Hindlimb muscle (tissue), 1 donor: ENCODE data around the gene MBNL1. TPM values are rescaled to one million over a fixed set of nuclear protein-coding genes. Genes with fewer than 3 reads are reported as not detected.

ENCODE experiments used
- DNase-seq: peaks from one replicate; pipeline ENCODE4 v3.0.0-alpha.2; 2013
- polyA plus RNA-seq: library from polyadenylated mRNA; unstranded; fragments of 120-200 nt; gene quantifications from one replicate; pipeline ENCODE4 v1.2.1, GENCODE V29; 2013; ENCODE audit not compliant: insufficient read length

The MBNL1 gene
- polyA plus RNA-seq, 1 donor = 57.8 TPM

DNA sequence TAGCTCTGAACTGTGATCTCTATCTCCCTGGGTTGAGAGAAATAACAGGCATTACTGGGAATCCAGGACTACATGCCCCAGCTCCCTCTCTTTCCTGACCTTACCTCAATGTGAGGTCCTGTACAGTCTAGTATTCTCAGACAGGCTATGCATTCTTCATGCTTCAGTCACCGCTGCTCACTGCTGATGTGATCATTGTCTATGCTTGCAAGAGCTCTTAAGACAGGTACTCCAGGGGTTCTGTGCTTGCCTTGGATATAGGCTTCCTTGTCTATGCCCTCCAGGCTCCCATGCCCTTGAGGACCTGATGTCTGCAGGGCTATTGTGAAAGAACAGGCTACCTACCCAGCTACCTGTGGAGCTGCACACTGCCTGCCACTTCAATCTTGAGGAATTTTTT, 183.6 kb downstream of the MBNL1 start:
- DNase-seq = no peak

DNA sequence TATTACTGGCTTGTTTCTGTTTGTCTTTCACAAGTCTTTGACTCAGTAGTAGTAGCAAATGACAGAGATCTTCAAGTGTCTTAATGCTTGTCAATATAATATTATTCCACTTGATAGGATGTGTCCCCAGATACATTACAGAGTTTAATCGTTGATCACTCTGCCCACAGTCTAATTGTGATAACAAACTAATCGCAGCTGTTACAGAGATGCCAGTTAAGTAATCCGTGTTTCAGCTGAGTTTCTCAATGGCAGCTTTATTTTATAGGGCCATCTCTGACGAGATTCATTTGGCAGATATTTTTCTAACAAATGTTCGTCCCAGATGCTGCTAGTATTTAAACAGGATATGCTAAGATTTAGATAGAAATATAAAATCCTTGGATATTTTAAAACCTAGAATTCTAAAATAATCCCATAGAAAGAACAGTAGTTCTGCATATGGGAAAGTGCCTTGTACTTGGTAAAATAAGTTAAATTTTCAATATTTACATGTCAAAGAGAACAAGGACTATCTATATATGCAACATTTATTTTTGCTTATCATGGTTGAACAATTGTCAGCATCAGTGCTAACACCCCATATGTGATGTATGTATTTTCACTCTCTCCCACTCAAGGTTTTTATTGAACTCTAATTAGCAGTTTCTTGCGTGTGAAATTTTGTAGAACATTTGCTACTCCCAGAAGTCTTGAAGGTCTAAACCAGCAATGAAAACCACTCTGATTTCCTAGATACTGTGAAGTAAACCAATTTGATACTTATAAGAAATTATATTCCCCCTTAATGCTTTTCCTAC, 185.5 kb downstream of the MBNL1 start:
- no peak for DNase-seq

DNA sequence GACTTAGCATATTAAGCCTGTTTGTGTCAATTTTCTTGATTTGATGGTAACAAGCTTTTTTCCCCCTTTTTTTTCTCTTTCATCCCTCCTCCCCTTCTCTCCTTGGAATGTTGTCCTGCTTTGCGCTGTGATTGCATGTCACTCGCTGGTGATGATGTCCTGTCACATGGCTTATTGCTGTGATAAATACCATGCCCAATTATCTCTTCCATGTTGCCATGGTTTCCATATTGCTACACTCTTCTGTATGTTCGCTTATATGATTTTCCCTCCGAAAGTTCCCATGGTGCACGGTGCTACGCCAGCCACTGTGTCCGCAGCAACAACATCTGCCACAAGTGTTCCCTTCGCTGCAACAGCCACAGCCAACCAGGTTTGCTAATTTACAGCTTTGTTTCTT, 187.3 kb downstream of the MBNL1 start:
- no peak for DNase-seq

DNA sequence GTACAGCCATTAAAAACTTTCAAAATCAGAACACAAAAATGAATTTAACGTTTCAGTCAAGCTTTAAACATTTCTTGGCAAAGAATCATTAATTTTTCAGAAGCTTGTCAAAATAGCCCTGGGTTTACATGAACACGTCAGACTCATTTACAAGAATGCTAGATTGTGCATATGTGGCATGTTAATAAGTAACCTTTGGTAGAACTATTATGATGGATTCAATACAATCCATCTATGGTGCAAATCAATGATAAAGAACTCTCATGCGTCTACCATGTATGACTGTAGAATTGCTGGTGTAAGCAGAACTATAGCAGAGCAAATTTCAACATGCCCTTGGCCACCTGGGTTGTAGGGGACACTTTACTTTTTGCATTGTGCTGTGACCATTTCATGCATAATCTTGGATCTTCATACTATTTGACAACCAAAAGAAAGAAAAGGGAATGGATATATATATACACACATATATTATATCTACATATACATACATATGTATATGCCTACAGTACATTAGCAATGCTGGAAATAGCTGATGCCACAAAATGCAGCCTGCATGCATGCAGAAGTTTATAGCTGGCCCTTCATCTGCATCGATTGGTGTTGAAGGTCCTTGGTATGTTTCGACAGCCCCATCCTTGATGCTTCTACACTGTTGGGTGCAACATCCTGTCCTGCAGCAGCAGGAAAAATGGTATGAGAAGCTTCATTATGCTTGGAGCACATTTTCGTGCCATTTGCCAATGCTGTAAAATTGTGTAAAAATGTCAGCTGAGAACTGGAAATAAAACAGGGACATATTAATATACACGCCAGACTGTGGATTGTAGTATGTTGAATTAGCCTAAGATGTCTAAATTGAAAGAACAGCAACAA, 189.0 kb downstream of the MBNL1 start:
- no peak for DNase-seq

DNA sequence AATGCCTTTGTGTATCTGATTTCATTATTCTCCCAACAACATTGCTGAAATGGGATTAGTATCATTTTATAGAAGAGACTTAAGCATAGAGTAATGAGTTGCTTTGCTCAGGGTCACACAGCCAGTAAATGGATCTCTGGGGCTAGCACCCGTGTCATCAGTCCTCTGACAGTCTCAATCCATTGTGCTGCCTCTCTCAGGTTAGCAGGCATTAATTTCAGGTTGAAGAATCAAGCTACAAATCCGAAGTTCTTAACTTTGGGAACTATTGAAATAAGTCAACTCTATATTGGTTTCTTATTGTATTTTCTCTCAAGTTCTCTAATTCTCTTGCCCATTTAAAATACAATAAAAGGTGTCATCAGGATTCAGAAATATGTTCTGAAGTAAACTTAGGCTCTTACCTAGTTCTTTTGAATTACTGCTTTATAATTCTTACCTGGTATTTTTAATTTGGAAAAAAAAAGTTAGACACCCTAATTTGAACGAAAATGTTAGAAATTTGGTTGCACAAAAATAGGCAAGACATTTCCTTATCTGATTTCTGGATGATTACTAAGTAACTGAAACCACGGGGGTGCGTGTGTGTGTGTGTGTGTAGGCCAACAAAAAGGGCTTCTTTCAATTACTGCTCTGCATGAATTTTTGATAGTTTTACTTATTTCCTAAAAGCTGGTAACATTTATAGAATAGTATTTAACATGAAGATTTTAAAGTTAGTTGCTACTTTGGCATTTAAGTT, 189.8 kb downstream of the MBNL1 start:
- DNase-seq = no peak

DNA sequence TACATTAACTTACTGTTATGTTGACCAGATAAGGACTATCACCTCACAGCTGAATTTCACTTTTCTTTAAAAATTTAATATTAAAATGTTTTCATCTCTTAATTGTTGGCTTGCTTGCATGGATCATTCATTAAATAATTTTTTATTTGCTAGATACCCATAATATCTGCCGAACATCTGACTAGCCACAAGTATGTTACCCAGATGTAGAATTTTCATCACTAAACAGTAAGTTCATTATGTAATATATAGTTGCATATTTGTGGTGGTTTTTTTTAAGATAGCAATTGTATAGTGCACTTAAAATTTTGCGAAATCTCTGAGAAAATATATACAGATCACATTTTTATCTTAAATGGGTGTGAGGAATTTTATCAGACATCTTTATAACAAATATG, 190.4 kb downstream of the MBNL1 start:
- DNase-seq = no peak

DNA sequence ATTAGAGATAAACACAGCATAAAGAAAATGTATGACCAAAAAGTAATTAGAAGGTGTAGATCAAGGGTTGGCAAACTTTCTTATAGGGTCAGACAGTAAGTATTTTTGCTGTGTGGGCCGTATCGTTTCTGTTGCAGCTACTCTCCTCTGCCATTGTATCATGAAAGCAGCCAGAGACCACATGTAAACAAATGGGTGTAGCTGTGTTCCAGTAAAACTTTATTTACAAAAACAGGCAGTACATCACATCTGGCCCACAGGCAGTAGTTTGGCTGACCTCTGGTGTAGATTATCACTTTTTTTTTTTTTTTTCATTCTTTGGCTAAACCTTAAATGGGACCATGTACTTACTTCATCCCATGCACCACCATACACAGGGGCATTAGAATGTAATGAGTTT, 190.8 kb downstream of the MBNL1 start:
- DNase-seq = no peak

DNA sequence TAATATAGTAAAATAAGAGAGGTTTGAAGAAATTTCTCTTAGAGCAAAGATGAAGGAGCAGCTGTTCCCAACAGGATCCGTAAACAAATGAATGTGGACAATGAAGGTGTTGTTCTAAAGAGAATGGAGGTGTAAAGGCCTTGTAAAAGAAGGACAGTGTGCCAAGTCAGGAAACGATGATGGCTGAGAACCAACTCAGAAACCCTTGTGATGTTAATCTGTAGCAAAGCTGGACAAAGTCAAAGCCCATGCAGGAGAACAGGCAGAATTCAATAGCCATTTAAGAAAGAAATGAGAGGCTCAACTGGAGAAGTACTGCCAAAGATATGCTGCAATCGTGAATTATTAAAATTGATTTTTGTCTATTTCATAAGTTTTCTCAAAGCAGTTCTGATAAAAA, 192.2 kb downstream of the MBNL1 start:
- DNase-seq = no peak

DNA sequence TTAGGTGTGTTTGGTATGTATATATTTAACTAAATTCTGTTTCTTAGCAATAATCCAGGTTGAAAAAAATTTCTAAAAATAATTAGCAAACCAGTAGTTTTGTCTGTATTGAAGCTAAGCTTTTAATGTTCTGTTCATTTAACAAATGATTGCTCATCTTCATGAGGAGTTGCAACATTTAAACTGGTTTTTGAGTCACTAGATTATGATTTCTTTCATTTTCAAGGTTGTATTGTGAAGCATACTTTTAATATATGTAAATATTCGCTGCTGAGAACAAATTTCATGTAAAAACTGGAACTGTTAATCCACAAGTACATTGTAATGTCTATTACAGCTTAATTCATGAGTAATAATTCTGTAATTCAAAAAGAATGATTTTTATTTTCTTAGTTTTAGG, 192.7 kb downstream of the MBNL1 start:
- no peak for DNase-seq

DNA sequence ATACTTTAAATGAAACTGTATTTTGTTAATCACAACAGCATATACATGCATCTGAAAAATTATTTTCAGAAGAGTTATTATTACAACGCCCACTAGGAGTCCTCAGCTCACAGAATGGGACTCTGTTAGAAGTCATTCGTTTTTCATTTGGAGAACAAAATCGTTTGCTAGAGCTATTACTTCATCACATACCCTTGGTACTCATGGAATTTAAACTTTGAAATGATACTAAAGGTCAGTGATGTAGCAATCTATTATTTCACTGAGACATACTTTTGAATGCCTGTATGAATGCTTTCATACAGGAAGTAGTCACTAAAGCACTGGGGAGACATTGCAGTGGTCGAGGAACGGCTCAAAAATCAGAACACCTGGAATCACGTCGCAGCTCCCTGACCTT, 198.1 kb downstream of the MBNL1 start:
- DNase-seq = peak; percentile 15

DNA sequence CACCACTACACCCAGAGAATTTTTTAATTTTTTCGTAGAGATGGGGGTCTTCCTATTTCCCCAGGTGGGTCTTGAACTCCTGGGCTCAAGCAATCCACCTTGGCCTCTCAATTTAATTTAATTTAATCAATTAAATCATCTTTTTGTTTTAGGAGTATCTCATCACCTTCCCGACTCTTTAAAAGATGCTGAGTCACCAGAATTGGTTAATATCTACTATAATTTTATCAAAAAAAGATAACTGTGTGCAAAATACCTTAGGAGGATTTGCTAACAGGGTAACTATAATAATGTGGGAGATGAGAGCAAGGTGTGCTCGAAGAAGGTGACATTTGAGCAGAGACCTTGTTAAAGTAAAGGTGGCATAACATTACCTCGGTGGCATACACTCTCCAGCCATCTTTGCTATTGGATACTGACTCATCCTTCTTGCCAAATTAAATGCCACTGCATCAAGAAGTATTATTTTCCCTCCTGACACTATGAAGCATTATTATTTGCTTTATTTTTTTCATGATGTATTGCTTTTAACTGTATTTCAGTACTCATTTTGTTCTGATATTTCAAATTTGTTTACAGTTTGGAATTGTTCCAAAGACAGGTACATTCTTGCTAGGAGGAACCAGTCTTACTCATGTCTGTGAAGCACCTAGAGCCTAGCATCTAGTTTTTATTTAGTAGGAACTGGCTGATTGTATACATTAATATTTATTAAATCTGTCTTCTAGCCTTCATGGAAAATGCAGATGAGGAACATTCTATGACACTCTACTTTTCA, 200.7 kb downstream of the MBNL1 start:
- no peak for DNase-seq

DNA sequence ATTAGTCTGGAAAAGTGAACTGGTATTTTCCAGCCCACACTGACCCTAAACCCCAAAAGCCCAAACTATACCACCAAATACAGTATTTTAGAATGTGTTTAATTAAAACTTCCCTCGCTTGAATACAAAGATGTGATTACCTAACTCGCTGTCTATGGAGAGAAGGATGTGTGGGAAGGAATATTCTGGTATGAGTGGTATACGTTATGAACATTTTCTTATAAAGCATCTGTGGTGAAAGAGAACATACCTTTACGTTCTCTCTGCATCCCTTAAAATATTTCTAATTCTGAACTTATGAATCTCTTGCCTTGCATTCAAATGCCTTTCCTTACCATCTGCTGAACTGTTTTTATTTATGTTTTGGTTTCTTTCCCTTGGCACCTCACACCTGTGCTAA, 201.4 kb downstream of the MBNL1 start:
- no peak for DNase-seq

DNA sequence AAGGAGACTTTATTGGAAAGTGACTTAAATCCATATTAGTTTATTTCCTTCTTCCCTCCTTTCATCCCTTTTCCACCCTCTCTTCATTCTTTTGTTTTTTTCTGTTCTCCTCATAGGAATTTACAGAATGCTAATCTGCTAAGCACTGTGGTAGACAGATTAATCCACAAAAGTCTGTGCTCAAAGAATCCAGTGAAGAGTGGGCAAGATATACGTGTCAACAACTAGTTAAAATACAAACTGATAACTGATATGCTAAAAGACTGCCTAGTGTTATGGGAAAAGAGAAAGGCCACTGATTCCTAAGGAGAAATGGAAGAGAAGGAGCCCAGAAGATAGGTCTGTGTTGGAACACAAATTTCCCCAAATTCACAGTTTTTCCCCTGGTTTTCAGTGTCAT, 202.2 kb downstream of the MBNL1 start:
- DNase-seq = no peak

DNA sequence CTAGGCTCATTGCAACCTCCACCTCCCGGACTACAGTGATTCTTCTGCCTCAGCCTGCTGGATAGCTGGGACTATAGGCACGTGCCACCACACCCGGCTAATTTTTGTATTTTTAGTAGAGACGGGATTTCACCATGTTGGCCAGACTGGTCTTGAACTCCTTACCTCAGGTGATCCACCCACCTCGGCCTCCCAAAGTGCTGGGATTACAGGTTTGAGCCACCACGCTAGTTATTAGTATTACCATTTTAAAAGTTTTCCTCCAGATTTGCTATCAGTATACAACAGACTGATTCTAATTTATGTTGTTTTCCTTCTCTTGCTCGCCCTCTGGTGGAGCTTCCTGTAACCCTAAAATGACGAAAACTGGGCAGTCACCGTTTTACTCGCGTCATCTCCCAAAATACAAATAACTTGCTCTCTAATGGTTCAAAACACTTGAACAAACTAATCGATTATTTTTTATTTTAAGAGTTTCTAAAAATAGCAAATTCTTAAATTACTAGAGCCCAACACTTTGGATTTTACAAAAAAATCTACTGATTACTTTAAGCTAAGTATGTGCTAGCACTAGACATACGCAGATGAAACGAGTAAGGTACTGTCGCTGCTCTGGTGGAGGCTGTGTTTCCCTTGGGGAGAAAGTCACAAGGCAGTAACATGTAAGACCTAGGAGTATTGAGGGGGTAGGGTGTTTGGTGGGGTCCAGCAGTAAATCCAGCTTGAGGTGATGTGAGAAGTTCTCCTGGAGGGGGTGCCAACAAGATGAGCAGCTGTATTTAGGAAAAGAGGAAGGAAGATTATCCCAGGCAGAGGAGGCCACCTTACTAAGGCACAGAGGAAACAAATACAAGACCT, 203.3 kb downstream of the MBNL1 start:
- DNase-seq = peak; percentile 63

DNA sequence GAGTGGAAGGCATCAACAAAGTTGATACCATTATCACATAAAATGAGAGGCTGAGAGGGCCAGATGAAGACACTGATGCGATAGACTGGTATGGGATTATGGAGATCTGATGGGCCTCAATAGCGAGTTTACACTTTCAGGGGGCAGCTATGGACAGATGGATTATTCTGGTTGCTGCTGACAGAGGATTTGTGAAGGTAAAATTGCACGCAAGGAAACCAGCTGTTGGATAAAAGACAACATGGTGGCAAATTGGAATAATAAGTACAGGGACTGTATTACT, 203.9 kb downstream of the MBNL1 start:
- DNase-seq = no peak

DNA sequence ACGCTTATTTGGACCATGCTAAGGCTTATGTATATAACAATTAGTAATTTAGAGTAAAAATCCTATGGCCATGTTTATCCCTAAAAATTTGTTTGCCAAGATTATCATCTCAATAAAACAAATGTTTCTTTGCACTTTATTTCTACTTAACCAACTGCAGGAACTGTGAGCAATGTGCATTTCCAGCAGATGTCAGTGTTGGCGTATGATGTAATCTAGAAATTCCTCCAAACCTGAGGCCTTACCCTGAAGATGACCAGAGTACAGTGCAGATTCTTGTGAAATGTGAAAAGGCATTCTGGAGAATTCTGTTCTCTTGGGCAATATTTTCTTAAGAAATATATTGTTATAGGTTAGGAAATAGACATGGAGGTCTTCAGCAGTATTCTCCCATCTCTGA, 205.9 kb downstream of the MBNL1 start:
- DNase-seq = peak; percentile 36

DNA sequence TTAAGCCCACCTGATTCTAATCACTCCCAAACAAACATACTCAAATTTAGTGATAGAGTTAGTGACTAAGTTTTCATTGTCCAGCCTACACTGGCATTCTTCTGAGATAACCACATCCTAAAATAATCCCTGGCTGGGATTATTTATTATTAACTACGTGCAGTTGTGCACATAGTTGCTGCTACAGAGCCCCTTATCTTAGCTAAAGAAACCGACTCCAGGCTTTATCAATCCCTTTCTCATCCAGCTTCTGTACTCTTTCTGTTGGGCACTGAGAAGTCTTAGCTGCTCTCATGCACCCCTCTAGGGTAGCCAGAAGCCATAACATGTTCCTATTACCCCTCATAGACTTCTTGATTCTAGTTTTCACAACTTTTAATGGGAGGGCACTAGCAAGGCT, 208.7 kb downstream of the MBNL1 start:
- DNase-seq = no peak

DNA sequence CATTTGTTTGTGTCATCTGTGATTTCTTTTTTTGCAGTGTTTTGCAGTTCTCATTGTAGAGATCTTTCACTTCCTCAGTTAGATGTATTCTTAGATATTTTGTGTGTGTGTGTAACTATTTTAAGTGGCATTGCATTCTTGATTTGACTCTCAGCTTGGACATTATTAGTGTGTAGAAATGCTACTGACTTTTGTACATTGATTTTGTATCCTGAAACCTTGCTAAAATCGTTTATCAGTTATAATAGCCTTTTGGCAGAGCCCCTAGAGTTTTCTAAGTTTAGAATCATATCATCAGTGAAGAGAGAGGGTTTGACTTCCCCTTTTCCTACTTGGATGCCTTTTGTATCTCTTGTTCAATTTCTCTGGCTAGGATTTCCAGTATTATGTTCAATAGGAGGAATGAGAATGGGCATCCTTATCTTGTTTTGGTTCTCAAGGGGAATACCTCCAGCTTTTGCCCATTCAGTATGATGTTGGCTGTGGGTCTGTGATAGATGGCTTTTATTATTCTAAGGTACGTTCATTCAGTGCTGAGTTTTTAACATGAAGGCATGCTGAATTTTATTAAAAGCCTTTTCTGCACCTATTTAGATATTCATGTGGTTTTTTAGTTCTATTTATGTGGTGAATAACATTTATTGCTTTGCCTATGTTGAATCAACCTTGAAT, 211.7 kb downstream of the MBNL1 start:
- no peak for DNase-seq

DNA sequence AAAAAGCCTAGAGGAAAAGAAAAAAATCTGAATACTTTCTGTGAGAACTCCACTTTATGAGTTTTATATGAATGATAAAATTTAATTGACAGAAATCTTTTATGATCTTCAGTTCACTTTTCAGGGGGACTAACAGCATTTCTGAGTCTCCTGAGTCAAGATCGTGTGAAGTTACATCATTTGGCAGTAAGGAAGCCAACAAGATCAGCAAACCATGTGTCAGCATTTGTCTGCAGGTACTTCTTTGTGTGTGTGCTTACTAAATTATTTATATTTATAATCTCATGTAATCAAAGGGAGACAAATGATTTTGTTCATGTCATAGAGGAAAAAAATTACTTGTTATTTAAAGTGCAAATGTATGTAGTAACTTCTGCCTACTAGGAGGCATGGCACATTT, 217.6 kb downstream of the MBNL1 start:
- no peak for DNase-seq

DNA sequence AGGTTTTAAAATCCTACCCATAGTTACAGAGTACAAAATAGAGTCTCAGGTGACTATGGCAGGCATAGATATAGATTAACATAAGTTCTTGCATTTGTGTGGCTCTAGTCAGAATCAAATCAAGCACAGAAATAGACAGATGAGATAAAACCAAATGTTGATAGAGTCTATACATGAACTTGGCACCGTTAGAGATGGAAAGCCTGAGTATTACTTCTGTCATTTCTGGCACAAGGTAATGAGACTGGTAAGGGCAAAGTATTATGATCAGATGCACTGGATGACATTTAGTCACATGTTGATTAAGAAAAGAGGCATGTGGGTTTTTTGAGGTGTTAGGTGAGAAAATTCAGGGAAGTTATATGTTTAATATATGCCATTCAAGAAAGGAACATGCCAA, 219.7 kb downstream of the MBNL1 start:
- no peak for DNase-seq

DNA sequence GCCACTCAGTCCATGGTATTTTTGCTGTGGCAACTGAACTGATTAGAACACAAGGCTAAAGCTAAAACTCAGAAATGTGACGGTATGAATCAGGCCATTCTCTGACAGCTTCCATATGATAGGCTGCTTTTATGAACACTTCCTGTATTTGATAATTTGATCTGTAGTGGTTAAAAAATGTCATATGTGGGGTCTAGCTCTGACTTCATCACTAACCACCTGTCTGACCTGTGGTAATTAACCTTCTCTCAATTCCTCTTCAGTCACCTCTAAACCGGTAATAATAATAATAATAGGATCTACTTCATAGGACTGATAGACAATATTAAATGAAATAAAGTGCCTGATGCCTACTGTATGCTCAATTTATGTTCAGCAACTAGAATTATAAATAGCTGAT, 223.2 kb downstream of the MBNL1 start:
- no peak for DNase-seq
